ENCODE measurements around the gene CLEC2A. TPM values are rescaled to one million over a fixed set of nuclear protein-coding genes. Genes with fewer than 3 reads are reported as not detected.
A peak's percentile ranks its signal among the peaks of the same experiment; 100 is the strongest.

CLEC2A gene
- total RNA-seq, 1 experiment from 2014 or later, result 0.87 TPM

DNA sequence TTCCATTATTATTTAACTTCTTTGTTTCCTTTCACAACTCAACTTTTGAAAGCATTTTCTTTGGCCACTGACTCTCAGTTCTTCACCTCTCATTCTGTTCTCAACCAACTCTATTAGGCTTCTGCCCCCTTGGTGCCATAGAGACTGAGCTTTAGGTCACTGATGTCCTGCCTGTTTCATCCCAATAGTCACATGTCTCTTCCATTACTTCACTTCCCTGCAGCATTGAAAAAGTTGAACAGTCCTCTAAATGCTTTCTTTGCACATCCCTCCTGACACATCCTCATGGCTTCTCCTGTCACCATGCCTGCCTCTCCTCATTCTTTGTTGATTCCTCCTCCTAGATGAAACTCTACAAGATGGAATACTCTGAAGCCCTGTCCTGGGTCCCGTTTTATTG lies 41.8 kb upstream of the CLEC2A start:
- Histone ChIP-seq H2BK12ac (ENCODE audit: insufficient read length, low read depth, low read length) (no peak overlapping the region), H2BK15ac (ENCODE audit: low read depth, low read length) (no peak overlapping the region), H3K79me1 (ENCODE audit: insufficient read depth, low read depth, low read length, poor library complexity, severe bottlenecking) (no peaks in the 10 kb centered on the region), H2BK20ac (ENCODE audit: low read depth, low read length, poor library complexity, severe bottlenecking) (no peak overlapping the region), H2AK5ac (ENCODE audit: insufficient read length, low read length) (peak overlapping the region; percentile 23), H3K4me1 (ENCODE audit: insufficient read depth, low read length) (no peaks in the 10 kb centered on the region), H3K9ac (ENCODE audit: extremely low read depth, insufficient read length, low read length) (no peak overlapping the region), H4K91ac (ENCODE audit: insufficient read length, low read depth, low read length) (no peak overlapping the region), H3K79me2 (ENCODE audit: insufficient read depth, low read length) (no peaks in the 10 kb centered on the region), H3T11ph (ENCODE audit: low read length) (no peak overlapping the region), H3K23ac (ENCODE audit: insufficient read length, low read depth, low read length) (no peak overlapping the region), H3K14ac (ENCODE audit: insufficient read depth, low read length) (no peak overlapping the region), H3K18ac (ENCODE audit: insufficient read length, low read depth, low read length) (no peak overlapping the region), H3K27me3 (ENCODE audit: insufficient read depth, low read length) (no peaks in the 10 kb centered on the region), H4K20me1 (ENCODE audit: control insufficient read depth, insufficient read depth, insufficient read length) (no peaks in the 10 kb centered on the region), H3K4me2 (ENCODE audit: insufficient read depth, insufficient read length, low read length) (no peak overlapping the region), H4K5ac (ENCODE audit: insufficient read length, low read depth, low read length) (no peak overlapping the region), H2BK120ac (ENCODE audit: low read depth, low read length, poor library complexity, severe bottlenecking) (no peak overlapping the region), H4K8ac (replicated peaks; ENCODE audit: insufficient read length, low read depth, low read length) (no peak overlapping the region), H2BK5ac (ENCODE audit: insufficient read length, low read length) (no peak overlapping the region), H2AFZ (ENCODE audit: low read length) (no peak overlapping the region), H3K56ac (ENCODE audit: insufficient read length, low read depth, low read length) (no peak overlapping the region), H3K4ac (ENCODE audit: low read depth, low read length) (no peak overlapping the region), H3K9me3 (ENCODE audit: control insufficient read depth, low read depth, low read length) (no peaks in the 10 kb centered on the region), H3K23me2 (ENCODE audit: insufficient read length, low read depth, low read length, poor library complexity, severe bottlenecking) (no peaks in the 10 kb centered on the region), H3K27ac (ENCODE audit: insufficient read length, low read depth, low read length) (no peak overlapping the region)
- H3K27ac Mint-ChIP-seq, result 0 out of 7 replicates have a peak overlapping the region, but pooled peaks of 1 of the 3 experiments have one; percentile 9
- H3K36me3 Mint-ChIP-seq (ENCODE audit: insufficient read depth in 1 of 3, low read depth in 3 of 3), result peaks cover 17 to 25% (median 21%) of the 10 kb centered on the region in 3 experiments
- H3K9me3 Mint-ChIP-seq, result peaks cover 21 to 29% of the 10 kb centered on the region in 2 experiments
- TF ChIP-seq CTCF (conservative IDR thresholded peaks at IDR 0.05), result no peak
- no CpG with 5 or more reads among the region's 1 CpG for WGBS (ENCODE audit: extremely low coverage, insufficient read length, low lambda C conversion rate)
- DNase-seq, result no peak
- H3K4me3 Mint-ChIP-seq, result no peak overlapping the region
- H3K27me3 Mint-ChIP-seq (ENCODE audit: low read depth), result no peaks in the 10 kb centered on the region; the same call in 1 of the 2 replicates
- peaks cover 8 to 9% of the 10 kb centered on the region in 2 experiments for H3K4me1 Mint-ChIP-seq

Measured in H9 (cell line).